HepG2 (cell line): ENCODE data around the gene TRIP6. TPM values are rescaled to one million over a fixed set of nuclear protein-coding genes. Genes with fewer than 3 reads are reported as not detected.

Experiments used
- ARNT ChIP-seq: fragments of 450-650 bp; IDR thresholded peaks from 2 replicates; pipeline ENCODE4 v1.6.1; 2017
- ATF7-NPFF ChIP-seq: sonication (generic); formaldehyde crosslinking; IDR thresholded peaks from 2 replicates; pipeline ENCODE4 v1.8.1; 2023; ENCODE audit warnings: mild to moderate bottlenecking, low read depth, missing genetic modification reagents, moderate library complexity
- HNF1B ChIP-seq: sonication (generic); formaldehyde crosslinking; IDR thresholded peaks from 2 replicates; pipeline ENCODE4 v1.5.1; 2020; ENCODE audit warnings: mild to moderate bottlenecking, moderate library complexity, missing genetic modification reagents
- MAF1 ChIP-seq: sonication (generic); formaldehyde crosslinking; IDR thresholded peaks from 2 replicates; pipeline ENCODE4 v1.5.0; 2020; ENCODE audit warnings: missing genetic modification reagents, borderline replicate concordance
- NR2F1 ChIP-seq, 2 experiments: fragments of 450-650 bp in 1 of 2; formaldehyde crosslinking in 1 of 2; IDR thresholded peaks; 2 replicates each; pipeline versions ENCODE4 v1.5.0 to v1.6.1; 2016 to 2020; ENCODE audit warnings: mild to moderate bottlenecking in 1 of 2, missing compliant biosample characterization in 1 of 2, missing genetic modification reagents in 1 of 2, moderate library complexity in 1 of 2
- PLRG1 ChIP-seq: fragments of 450-650 bp; conservative IDR thresholded peaks from 2 replicates; pipeline ENCODE4 v1.6.1; 2016
- RXRA ChIP-seq: sonication (generic); formaldehyde crosslinking; IDR thresholded peaks from 2 replicates; pipeline ENCODE4 v1.5.1; 2020; ENCODE audit warnings: missing genetic modification reagents
- SRF ChIP-seq: IDR thresholded peaks from 2 replicates; pipeline ENCODE4 v1.6.1; 2011; ENCODE audit warnings: mild to moderate bottlenecking, low read depth, low read length, moderate library complexity
- SRSF1 ChIP-seq: fragments of 200-400 bp; formaldehyde crosslinking; optimal IDR thresholded peaks from 2 replicates; pipeline ENCODE3; 2017; ENCODE audit warnings: mild to moderate bottlenecking, low read depth, low read length, moderate library complexity
- SRSF9 ChIP-seq: fragments of 200-400 bp; formaldehyde crosslinking; IDR thresholded peaks from 2 replicates; pipeline ENCODE4 v1.6.1; 2018; ENCODE audit warnings: borderline replicate concordance, mild to moderate bottlenecking, low read depth, low read length; ENCODE audit not compliant: insufficient read depth, poor library complexity, severe bottlenecking
- TGIF2 ChIP-seq: IDR thresholded peaks from 2 replicates; pipeline ENCODE4 v1.6.1; 2016; ENCODE audit warnings: control low read depth, missing compliant biosample characterization
- TRIM24 ChIP-seq: sonication (generic); formaldehyde crosslinking; IDR thresholded peaks from 2 replicates; pipeline ENCODE4 v1.8.0; 2022; ENCODE audit warnings: mild to moderate bottlenecking, missing genetic modification reagents
- ZGPAT ChIP-seq: IDR thresholded peaks from 2 replicates; pipeline ENCODE4 v1.6.1; 2016; ENCODE audit warnings: mild to moderate bottlenecking
- ZMYM3 ChIP-seq: sonication (generic); formaldehyde crosslinking; IDR thresholded peaks from 2 replicates; pipeline ENCODE4 v1.5.1; 2020; ENCODE audit warnings: mild to moderate bottlenecking, missing genetic modification reagents
- ZNF343 ChIP-seq: sonication (generic); formaldehyde crosslinking; IDR thresholded peaks from 2 replicates; pipeline ENCODE4 v1.4.0; 2020; ENCODE audit warnings: mild to moderate bottlenecking, missing genetic modification reagents
- ZNF362 ChIP-seq: sonication (generic); formaldehyde crosslinking; IDR thresholded peaks from 2 replicates; pipeline ENCODE4 v1.4.0; 2020; ENCODE audit warnings: missing genetic modification reagents, mild to moderate bottlenecking, borderline replicate concordance
- ZNF547 ChIP-seq: sonication (generic); formaldehyde crosslinking; IDR thresholded peaks from 2 replicates; pipeline ENCODE4 v1.5.1; 2020; ENCODE audit warnings: mild to moderate bottlenecking, missing genetic modification reagents
- ZNF567 ChIP-seq: sonication (generic); formaldehyde crosslinking; IDR thresholded peaks from 2 replicates; pipeline ENCODE4 v1.8.1; 2023; ENCODE audit warnings: mild to moderate bottlenecking, missing genetic modification reagents, borderline replicate concordance
- ZNF616 ChIP-seq: sonication (generic); formaldehyde crosslinking; IDR thresholded peaks from 2 replicates; pipeline ENCODE4 v1.5.0; 2020; ENCODE audit warnings: low read depth, mild to moderate bottlenecking, missing genetic modification reagents
- ZNF737 ChIP-seq: sonication (generic); formaldehyde crosslinking; IDR thresholded peaks from 2 replicates; pipeline ENCODE4 v1.5.0; 2020; ENCODE audit warnings: missing genetic modification reagents, mild to moderate bottlenecking, borderline replicate concordance
- ZNF740 ChIP-seq: sonication (generic); formaldehyde crosslinking; IDR thresholded peaks from 2 replicates; pipeline ENCODE4 v1.4.0; 2020; ENCODE audit warnings: missing genetic modification reagents
- ZNF83 ChIP-seq: sonication (generic); formaldehyde crosslinking; IDR thresholded peaks from 2 replicates; pipeline ENCODE4 v1.4.0; 2020; ENCODE audit warnings: missing genetic modification reagents, mild to moderate bottlenecking, borderline replicate concordance
- ZSCAN22 ChIP-seq: sonication (generic); formaldehyde crosslinking; IDR thresholded peaks from 2 replicates; pipeline ENCODE4 v1.4.0; 2020; ENCODE audit warnings: mild to moderate bottlenecking, missing genetic modification reagents
- polyA plus RNA-seq, 8 experiments: library from polyadenylated mRNA; depleted of rRNA in 3 of 8; stranded (reverse) in 7 of 8; unstranded in 1 of 8; fragments of >200 nt; fragmentation: Illumina TruSeq in 4 of 8; extraction: Trizol in 4 of 8; gene quantifications; 2 replicates each; pipeline versions ENCODE4 v1.2.1 to v1.2.3, GENCODE V29; 2011 to 2016; ENCODE audit warnings: low read depth in 4 of 8, missing spikeins in 1 of 8, mixed read lengths in 1 of 8; ENCODE audit not compliant: insufficient read depth in 1 of 8
- total RNA-seq, 5 experiments: library from RNA; depleted of rRNA; stranded (reverse); fragments of >200 nt; fragmentation: Illumina TruSeq; extraction: Trizol; gene quantifications; 2 replicates each; pipeline ENCODE4 v1.2.3, GENCODE V29; 2016; ENCODE audit warnings: low read depth in 1 of 5

The TRIP6 gene
- total and polyA plus RNA-seq, 2 of the 13 experiments (the other 11 are each of a cell fraction or from before 2014, with no cell fraction given) = 0.34 to 0.38 TPM

GRCh38 chr7:100852048-100852872 lies 14.9 kb upstream of the TRIP6 start, which contains the start of gene SLC12A9 (continued):
- TF ChIP-seq ZGPAT (CRISPR knock-in tag) (peak; percentile 65; the same call in 1 of the 2 replicates), ZNF83 (no peak), ATF7-NPFF (CRISPR knock-in tag) (no peak), ZMYM3 (CRISPR knock-in tag) (0 out of 2 replicates have a peak, but pooled peaks have one; percentile 24), TGIF2 (CRISPR knock-in tag) (peak; percentile 82; the same call in 1 of the 2 replicates), MAF1 (no peak), ZNF616 (CRISPR knock-in tag) (0 out of 2 replicates have a peak, but pooled peaks have one; percentile 77), RXRA (CRISPR knock-in tag) (peak; percentile 58; the same call in 1 of the 2 replicates), ARNT (no peak), TRIM24 (no peak), ZSCAN22 (CRISPR knock-in tag) (no peak), SRSF9 (no peak), ZNF740 (CRISPR knock-in tag) (peak; percentile 54; the same call in 1 of the 2 replicates), ZNF362 (CRISPR knock-in tag) (no peak), NR2F1 (CRISPR knock-in tag; IDR thresholded peaks at IDR 0.05) (0 out of 4 replicates have a peak, but pooled peaks of 1 of the 2 experiments have one; percentile 17), PLRG1 (no peak), ZNF343 (CRISPR knock-in tag) (0 out of 2 replicates have a peak, but pooled peaks have one; percentile 31), SRF (no peak), ZNF737 (CRISPR knock-in tag) (no peak), HNF1B (peak; percentile 78), ZNF567 (CRISPR knock-in tag) (peak; percentile 77), SRSF1 (peak; percentile 82), ZNF547 (CRISPR knock-in tag) (peak; percentile 72)
